Adrenal gland (tissue), 5 donors: ENCODE data around the gene HOXA13.

Experiments used
- POLR2A ChIP-seq, 2 donors: fragments of 450-650 bp; IDR thresholded peaks; one replicate each; pipeline ENCODE4 v1.6.1; 2017; ENCODE audit warnings: antibody characterized with exemption in 2 of 2, mild to moderate bottlenecking in 2 of 2, moderate library complexity in 1 of 2
- TF ChIP-seq, protein P1 (sequence below), 6 experiments: fragments of 450-650 bp in 4 of 6; fragments of 200-600 bp in 2 of 6; sonication (generic) in 1 of 6; IDR thresholded peaks; 1 replicate in 5 of 6; 2 replicates in 1 of 6; pipeline versions ENCODE4 v1.5.1 to v1.8.0; 2016 to 2021; ENCODE audit warnings: antibody characterized with exemption in 6 of 6, mild to moderate bottlenecking in 2 of 6, moderate library complexity in 1 of 6
- donor health status: DM: no; HTN: no; CAD: no.

DNA sequence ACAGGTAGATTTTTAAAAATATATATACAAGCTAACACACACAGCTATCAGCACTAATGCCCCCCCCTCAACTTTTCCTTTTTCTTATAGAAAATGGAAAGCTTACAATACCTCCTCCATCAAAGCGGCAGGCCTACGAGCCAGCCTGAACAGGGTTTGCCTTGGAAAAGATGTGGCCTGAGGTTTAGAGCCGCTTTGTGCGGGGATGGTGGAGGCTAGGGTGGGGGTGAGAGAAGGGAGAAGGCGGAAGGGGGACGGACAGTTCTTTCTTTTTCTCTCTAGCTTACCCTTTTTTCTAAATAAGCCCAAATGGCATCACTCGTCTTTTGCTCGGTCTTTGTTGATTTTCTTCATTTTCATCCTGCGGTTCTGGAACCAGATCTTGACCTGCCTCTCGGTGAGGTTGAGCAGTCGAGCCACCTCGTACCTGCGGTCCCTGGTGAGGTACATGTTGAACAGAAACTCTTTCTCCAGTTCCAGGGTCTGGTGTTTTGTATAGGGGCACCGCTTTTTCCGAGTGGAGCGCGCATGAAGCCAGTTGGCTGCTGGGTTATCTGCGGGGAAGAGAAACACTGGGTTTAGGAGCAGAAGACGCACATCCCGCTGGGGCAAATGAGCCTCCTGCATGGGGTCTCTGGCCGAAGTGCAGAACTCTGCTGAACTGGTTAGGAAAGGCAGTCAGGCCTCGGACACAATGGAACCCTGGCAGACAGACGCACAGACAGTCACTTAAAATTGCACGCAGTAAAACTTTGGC, 36.4 kb downstream of the HOXA13 start:
- no peak for TF ChIP-seq POLR2A (IDR thresholded peaks at IDR 0.05)
- TF ChIP-seq, protein P1, sequence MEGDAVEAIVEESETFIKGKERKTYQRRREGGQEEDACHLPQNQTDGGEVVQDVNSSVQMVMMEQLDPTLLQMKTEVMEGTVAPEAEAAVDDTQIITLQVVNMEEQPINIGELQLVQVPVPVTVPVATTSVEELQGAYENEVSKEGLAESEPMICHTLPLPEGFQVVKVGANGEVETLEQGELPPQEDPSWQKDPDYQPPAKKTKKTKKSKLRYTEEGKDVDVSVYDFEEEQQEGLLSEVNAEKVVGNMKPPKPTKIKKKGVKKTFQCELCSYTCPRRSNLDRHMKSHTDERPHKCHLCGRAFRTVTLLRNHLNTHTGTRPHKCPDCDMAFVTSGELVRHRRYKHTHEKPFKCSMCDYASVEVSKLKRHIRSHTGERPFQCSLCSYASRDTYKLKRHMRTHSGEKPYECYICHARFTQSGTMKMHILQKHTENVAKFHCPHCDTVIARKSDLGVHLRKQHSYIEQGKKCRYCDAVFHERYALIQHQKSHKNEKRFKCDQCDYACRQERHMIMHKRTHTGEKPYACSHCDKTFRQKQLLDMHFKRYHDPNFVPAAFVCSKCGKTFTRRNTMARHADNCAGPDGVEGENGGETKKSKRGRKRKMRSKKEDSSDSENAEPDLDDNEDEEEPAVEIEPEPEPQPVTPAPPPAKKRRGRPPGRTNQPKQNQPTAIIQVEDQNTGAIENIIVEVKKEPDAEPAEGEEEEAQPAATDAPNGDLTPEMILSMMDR (IDR thresholded peaks at IDR 0.05): no peak
